Neural cell (in vitro differentiated cells): ENCODE results near the gene SRRM2. TPM values are rescaled to one million over a fixed set of nuclear protein-coding genes. Genes with fewer than 3 reads are reported as not detected.

Source experiments
- H2AFZ ChIP-seq: fragments of 200-600, 300-800 bp; sonication (generic), shearing (Covaris generic); 2 replicates; pipeline ENCODE4 v1.6.0; 2014; ENCODE audit warnings: low read depth, mild to moderate bottlenecking, antibody characterized with exemption, low read length, moderate library complexity
- H3F3A ChIP-seq: fragments of 200-600 bp; shearing (Covaris generic); 2 replicates; pipeline ENCODE4 v1.6.1; 2016; ENCODE audit warnings: mild to moderate bottlenecking, moderate library complexity, mixed read lengths, antibody characterized with exemption, low read length; ENCODE audit not compliant: insufficient read depth, poor library complexity, severe bottlenecking
- H3K27ac ChIP-seq: fragments of 200-600, 300-800 bp; sonication (generic), shearing (Covaris generic); 2 replicates; pipeline ENCODE4 v1.5.1; 2014; ENCODE audit warnings: mild to moderate bottlenecking, low read length, moderate library complexity
- H3K27me3 ChIP-seq: fragments of 300-800, 200-600 bp; sonication (generic), shearing (Covaris generic); 2 replicates; pipeline ENCODE4 v1.6.0; 2014; ENCODE audit warnings: mild to moderate bottlenecking, low read depth, low read length, moderate library complexity; ENCODE audit not compliant: insufficient read depth
- H3K36me3 ChIP-seq: fragments of 300-800, 200-600 bp; sonication (generic), shearing (Covaris generic); 2 replicates; pipeline ENCODE4 v1.5.1; 2014; ENCODE audit warnings: mild to moderate bottlenecking, antibody characterized with exemption, low read length, moderate library complexity; ENCODE audit not compliant: insufficient read depth
- H3K4me2 ChIP-seq: fragments of 300-800, 200-600 bp; sonication (generic), shearing (Covaris generic); 2 replicates; pipeline ENCODE4 v1.6.0; 2014; ENCODE audit warnings: mild to moderate bottlenecking, low read length
- H3K4me3 ChIP-seq: fragments of 300-800, 200-600 bp; sonication (generic), shearing (Covaris generic); 2 replicates; pipeline ENCODE4 v1.5.1; 2014; ENCODE audit warnings: mild to moderate bottlenecking, low read length, moderate library complexity
- H3K79me2 ChIP-seq: fragments of 200-600 bp; shearing (Covaris generic); replicated peaks from 2 replicates; pipeline ENCODE4 v1.6.0; 2014; ENCODE audit warnings: mild to moderate bottlenecking, low read length, moderate library complexity; ENCODE audit not compliant: insufficient read depth
- H3K9ac ChIP-seq: fragments of 300-800, 200-600 bp; sonication (generic), shearing (Covaris generic); 2 replicates; pipeline ENCODE4 v1.6.1; 2016; ENCODE audit warnings: mild to moderate bottlenecking, low read length, mixed read lengths
- H3K9me2 ChIP-seq: fragments of 200-600 bp; shearing (Covaris generic); 2 replicates; pipeline ENCODE4 v1.6.1; 2016; ENCODE audit warnings: mild to moderate bottlenecking, low read length, mixed read lengths; ENCODE audit not compliant: insufficient read depth
- H3K9me3 ChIP-seq: fragments of 200-600, 300-800 bp; sonication (generic), shearing (Covaris generic); 2 replicates; pipeline ENCODE4 v1.6.1; 2016; ENCODE audit warnings: mild to moderate bottlenecking, mixed run types, low read length, moderate library complexity, mixed read lengths
- H4K20me1 ChIP-seq: fragments of 200-600 bp; shearing (Covaris generic); 2 replicates; pipeline ENCODE4 v1.6.1; 2016; ENCODE audit warnings: mild to moderate bottlenecking, mixed run types; ENCODE audit not compliant: insufficient read depth
- CTCF ChIP-seq: fragments of 450-650 bp; IDR thresholded peaks from 2 replicates; pipeline ENCODE4 v1.5.1; 2014; ENCODE audit warnings: antibody characterized with exemption, mild to moderate bottlenecking, moderate library complexity; ENCODE audit not compliant: poor library complexity, severe bottlenecking
- EP300 ChIP-seq: fragments of 450-650 bp; conservative IDR thresholded peaks from 2 replicates; pipeline ENCODE4 v1.6.1; 2014; ENCODE audit warnings: antibody characterized with exemption, mild to moderate bottlenecking, moderate library complexity; ENCODE audit not compliant: poor library complexity, severe bottlenecking
- EZH2 ChIP-seq: fragments of 200-600, 300-800 bp; shearing (Covaris generic), sonication (generic); IDR thresholded peaks from 2 replicates; pipeline ENCODE4 v1.6.1; 2014; ENCODE audit warnings: antibody characterized with exemption, low read length, borderline replicate concordance, mild to moderate bottlenecking; ENCODE audit not compliant: insufficient read depth, poor library complexity, severe bottlenecking
- MXI1 ChIP-seq: fragments of 450-650 bp; conservative IDR thresholded peaks from 2 replicates; pipeline ENCODE4 v1.6.1; 2014; ENCODE audit warnings: antibody characterized with exemption, mild to moderate bottlenecking; ENCODE audit not compliant: poor library complexity, severe bottlenecking
- POLR2AphosphoS5 ChIP-seq: IDR thresholded peaks from 2 replicates; pipeline ENCODE4 v1.6.1; 2012
- RAD21 ChIP-seq: fragments of 450-650 bp; conservative IDR thresholded peaks from 2 replicates; pipeline ENCODE4 v1.6.1; 2014; ENCODE audit warnings: antibody characterized with exemption, mild to moderate bottlenecking, moderate library complexity
- REST ChIP-seq: IDR thresholded peaks from 2 replicates; pipeline ENCODE4 v1.6.1; 2012; ENCODE audit warnings: borderline replicate concordance
- SMC3 ChIP-seq: fragments of 450-650 bp; conservative IDR thresholded peaks from 2 replicates; pipeline ENCODE4 v1.6.1; 2014; ENCODE audit warnings: antibody characterized with exemption, mild to moderate bottlenecking, moderate library complexity; ENCODE audit not compliant: poor library complexity
- TAF1 ChIP-seq: IDR thresholded peaks from 2 replicates; pipeline ENCODE4 v1.6.1; 2012; ENCODE audit warnings: low read depth
- polyA plus RNA-seq: library from polyadenylated mRNA; depleted of rRNA; stranded (reverse); fragments of >200 nt; gene quantifications from 2 replicates; pipeline ENCODE4 v1.2.3, GENCODE V29; 2014

SRRM2 gene
- polyA plus RNA-seq, 1 donor from 2014 or later = 40.0 TPM

DNA sequence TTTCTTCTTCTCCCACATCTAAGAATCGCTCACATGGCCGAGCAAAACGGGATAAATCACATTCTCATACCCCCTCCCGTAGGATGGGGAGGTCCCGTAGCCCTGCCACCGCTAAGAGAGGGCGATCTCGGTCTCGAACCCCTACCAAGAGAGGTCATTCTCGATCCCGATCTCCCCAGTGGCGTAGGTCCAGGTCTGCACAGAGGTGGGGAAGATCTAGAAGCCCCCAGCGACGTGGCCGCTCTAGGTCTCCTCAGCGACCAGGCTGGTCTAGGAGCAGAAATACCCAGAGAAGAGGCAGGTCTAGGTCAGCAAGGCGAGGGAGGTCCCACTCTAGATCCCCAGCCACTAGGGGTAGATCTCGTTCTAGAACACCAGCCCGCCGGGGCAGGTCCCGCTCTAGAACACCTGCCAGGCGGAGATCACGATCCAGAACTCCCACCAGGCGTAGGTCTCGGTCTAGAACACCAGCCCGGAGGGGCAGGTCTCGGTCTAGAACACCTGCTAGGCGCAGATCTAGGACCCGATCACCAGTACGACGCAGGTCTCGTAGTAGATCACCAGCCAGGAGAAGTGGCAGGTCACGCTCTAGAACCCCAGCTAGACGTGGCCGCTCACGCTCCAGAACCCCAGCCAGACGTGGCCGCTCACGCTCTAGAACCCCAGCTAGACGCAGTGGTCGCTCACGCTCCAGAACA lies 9.6 kb downstream of the SRRM2 start:
- Histone ChIP-seq H3K9me3 (peaks cover 26% of the 10 kb centered on the region), H3K27me3 (no peaks in the 10 kb centered on the region), H3F3A (no peaks in the 10 kb centered on the region), H4K20me1 (no peaks in the 10 kb centered on the region), H2AFZ (no peak overlapping the region), H3K4me2 (no peak overlapping the region), H3K9me2 (no peaks in the 10 kb centered on the region), H3K36me3 (peaks cover 70% of the 10 kb centered on the region), H3K79me2 (peaks cover 40% of the 10 kb centered on the region), H3K4me3 (no peak overlapping the region), H3K9ac (no peak overlapping the region), H3K27ac (no peak overlapping the region)
- peak; percentile 3 for TF ChIP-seq POLR2AphosphoS5
- TF ChIP-seq SMC3 = no peak

DNA sequence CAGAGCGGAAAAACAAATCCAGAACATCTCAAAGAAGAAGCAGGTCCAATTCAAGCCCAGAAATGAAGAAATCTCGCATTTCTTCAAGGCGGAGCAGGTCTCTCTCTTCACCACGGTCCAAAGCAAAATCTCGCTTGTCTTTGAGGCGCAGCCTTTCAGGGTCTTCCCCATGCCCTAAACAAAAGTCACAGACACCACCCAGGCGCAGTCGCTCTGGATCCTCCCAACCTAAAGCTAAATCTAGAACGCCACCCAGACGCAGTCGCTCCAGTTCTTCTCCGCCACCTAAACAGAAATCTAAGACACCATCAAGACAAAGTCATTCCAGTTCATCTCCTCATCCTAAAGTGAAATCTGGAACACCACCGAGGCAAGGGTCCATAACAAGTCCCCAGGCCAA lies 10.3 kb downstream of the SRRM2 start:
- H3K27ac ChIP-seq = no peak overlapping the region
- no peak overlapping the region for H3K9ac ChIP-seq
- peaks cover 77% of the 10 kb centered on the region for H3K36me3 ChIP-seq
- no peak overlapping the region for H2AFZ ChIP-seq
- peaks cover 38% of the 10 kb centered on the region for H3K79me2 ChIP-seq
- no peaks in the 10 kb centered on the region for H3K27me3 ChIP-seq
- no peaks in the 10 kb centered on the region for H4K20me1 ChIP-seq
- no peak for TF ChIP-seq TAF1
- no peak for TF ChIP-seq CTCF
- TF ChIP-seq POLR2AphosphoS5 = no peak
- TF ChIP-seq EP300 = no peak
- no peak for TF ChIP-seq EZH2
- TF ChIP-seq MXI1 = no peak
- no peak for TF ChIP-seq REST
- no peak for TF ChIP-seq SMC3
- TF ChIP-seq RAD21 = no peak
- H3F3A ChIP-seq = no peaks in the 10 kb centered on the region
- H3K9me3 ChIP-seq = peaks cover 26% of the 10 kb centered on the region
- no peaks in the 10 kb centered on the region for H3K9me2 ChIP-seq
- H3K4me2 ChIP-seq = no peak overlapping the region
- no peak overlapping the region for H3K4me3 ChIP-seq
